ENCODE measurements around the gene RAD51B. TPM values are rescaled to one million over a fixed set of nuclear protein-coding genes. Genes with fewer than 3 reads are reported as not detected.

RAD51B gene
- total and polyA plus RNA-seq, 9 of the 15 experiments (the other 6 are each of a cell fraction or from before 2014, with no cell fraction given): 8.5 to 17.3 (median 11.3) TPM

- TF ChIP-seq CHD7 (IDR thresholded peaks at IDR 0.05; ENCODE audit: low read depth, low read length): no peak
- no peak for TF ChIP-seq POLR3A (IDR thresholded peaks at IDR 0.05; ENCODE audit: borderline replicate concordance, extremely low read depth, insufficient read depth, insufficient read length)
- TF ChIP-seq ELK1 (CRISPR knock-in tag; IDR thresholded peaks at IDR 0.05): no peak
- TF ChIP-seq ELK3 (CRISPR knock-in tag; IDR thresholded peaks at IDR 0.05): no peak
- TF ChIP-seq BCL6 (CRISPR knock-in tag; IDR thresholded peaks at IDR 0.05): no peak
- no peak for TF ChIP-seq NFIX (CRISPR knock-in tag; IDR thresholded peaks at IDR 0.05; ENCODE audit: low read depth)
- no peak for TF ChIP-seq TAF15 (IDR thresholded peaks at IDR 0.05; ENCODE audit: low read depth, low read length)
- no peak for TF ChIP-seq ZNF785 (CRISPR knock-in tag; IDR thresholded peaks at IDR 0.05)
- no peak for TF ChIP-seq MLX (CRISPR knock-in tag; conservative IDR thresholded peaks at IDR 0.05)
Observed at GRCh38 chr14:67934862-67935261, 115.3 kb downstream of the RAD51B start (continued).

All from K562 (cell line).